ENCODE measurements around the gene CCDC80. TPM values are rescaled to one million over a fixed set of nuclear protein-coding genes. Genes with fewer than 3 reads are reported as not detected.

The CCDC80 gene
- total RNA-seq, 2 experiments from 2014 or later = 0.59 to 0.63 TPM

- intact Hi-C loops (cut with micrococcal nuclease; ENCODE audit: unreplicated experiment) = no loop called here
- no peak overlapping the region for H2AFZ ChIP-seq (ENCODE audit: low read length)
- no peak for TF ChIP-seq EZH2phosphoT487 (IDR thresholded peaks at IDR 0.05; ENCODE audit: borderline replicate concordance, low read depth, low read length)
- TF ChIP-seq, protein P1, sequence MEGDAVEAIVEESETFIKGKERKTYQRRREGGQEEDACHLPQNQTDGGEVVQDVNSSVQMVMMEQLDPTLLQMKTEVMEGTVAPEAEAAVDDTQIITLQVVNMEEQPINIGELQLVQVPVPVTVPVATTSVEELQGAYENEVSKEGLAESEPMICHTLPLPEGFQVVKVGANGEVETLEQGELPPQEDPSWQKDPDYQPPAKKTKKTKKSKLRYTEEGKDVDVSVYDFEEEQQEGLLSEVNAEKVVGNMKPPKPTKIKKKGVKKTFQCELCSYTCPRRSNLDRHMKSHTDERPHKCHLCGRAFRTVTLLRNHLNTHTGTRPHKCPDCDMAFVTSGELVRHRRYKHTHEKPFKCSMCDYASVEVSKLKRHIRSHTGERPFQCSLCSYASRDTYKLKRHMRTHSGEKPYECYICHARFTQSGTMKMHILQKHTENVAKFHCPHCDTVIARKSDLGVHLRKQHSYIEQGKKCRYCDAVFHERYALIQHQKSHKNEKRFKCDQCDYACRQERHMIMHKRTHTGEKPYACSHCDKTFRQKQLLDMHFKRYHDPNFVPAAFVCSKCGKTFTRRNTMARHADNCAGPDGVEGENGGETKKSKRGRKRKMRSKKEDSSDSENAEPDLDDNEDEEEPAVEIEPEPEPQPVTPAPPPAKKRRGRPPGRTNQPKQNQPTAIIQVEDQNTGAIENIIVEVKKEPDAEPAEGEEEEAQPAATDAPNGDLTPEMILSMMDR (conservative IDR thresholded peaks at IDR 0.05; ENCODE audit: low read length) = no peak
Measured at GRCh38 chr3:112647122-112647521, 6.2 kb upstream of the CCDC80 start.

DNA sequence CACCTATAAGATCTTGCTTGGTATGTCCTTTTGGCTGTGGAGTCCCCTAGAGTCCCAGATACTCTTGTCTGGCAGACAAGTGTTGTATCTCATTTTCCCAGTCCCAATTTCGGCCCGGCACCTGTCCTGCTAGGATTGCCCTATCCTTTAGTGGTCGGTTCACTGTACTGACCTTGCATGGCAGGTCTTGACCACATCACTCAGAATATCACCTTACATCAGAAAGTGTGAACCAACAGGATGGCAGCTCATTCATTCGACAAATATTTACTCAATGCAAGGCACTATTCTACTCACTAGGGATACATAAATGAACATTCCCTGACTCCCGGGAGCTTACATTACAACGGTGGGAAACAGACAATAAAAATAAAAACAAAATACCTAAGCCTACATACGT lies 5.7 kb upstream of the CCDC80 start:
- TF ChIP-seq, protein P1 (conservative IDR thresholded peaks at IDR 0.05; ENCODE audit: low read length) = no peak
- TF ChIP-seq EZH2phosphoT487 (IDR thresholded peaks at IDR 0.05; ENCODE audit: borderline replicate concordance, low read depth, low read length) = no peak
- DNase-seq (ENCODE audit: low spot score) = no peak
- Histone ChIP-seq H3K4me1 (ENCODE audit: insufficient read depth, low read length, poor library complexity, severe bottlenecking) (peaks cover 6% of the 10 kb centered on the region), H2AFZ (ENCODE audit: low read length) (no peak overlapping the region), H3K9me3 (ENCODE audit: low read length) (no peaks in the 10 kb centered on the region), H3K4me2 (ENCODE audit: low read length) (no peak overlapping the region), H3K36me3 (ENCODE audit: insufficient read depth, low read length) (no peaks in the 10 kb centered on the region), H4K20me1 (ENCODE audit: insufficient read depth, low read length) (no peaks in the 10 kb centered on the region), H3K9me2 (ENCODE audit: insufficient read depth, low read length) (no peaks in the 10 kb centered on the region; the same call in 1 of the 2 replicates), H3K27ac (ENCODE audit: low read depth, low read length, poor library complexity, severe bottlenecking) (no peak overlapping the region), H3K79me2 (ENCODE audit: insufficient read depth, low read depth, low read length) (no peaks in the 10 kb centered on the region), H3K4me3 (ENCODE audit: low read depth, low read length, poor library complexity, severe bottlenecking) (no peak overlapping the region)
- no TSS peak for BruUV-seq (replicated peaks)
- POLR2A ChIA-PET = interaction anchor here (1.4 kb wide), 1 partner anchor 9 kb away, joined by 3 read pairs; no protein-coding TSS in a partner anchor
- CTCF ChIA-PET (ENCODE audit: unreplicated experiment) = no interaction called here
- intact Hi-C loops (cut with micrococcal nuclease; ENCODE audit: unreplicated experiment) = no loop called here

More at GRCh38 chr3:112647122-112647521, 6.2 kb upstream of the CCDC80 start:
- no peaks in the 10 kb centered on the region for H3K36me3 ChIP-seq (ENCODE audit: insufficient read depth, low read length)
- H3K4me1 ChIP-seq (ENCODE audit: insufficient read depth, low read length, poor library complexity, severe bottlenecking) = peaks cover 6% of the 10 kb centered on the region
- no peak overlapping the region for H3K4me2 ChIP-seq (ENCODE audit: low read length)
- no peaks in the 10 kb centered on the region for H4K20me1 ChIP-seq (ENCODE audit: insufficient read depth, low read length)
- DNase-seq (ENCODE audit: low spot score) = no peak
- no peaks in the 10 kb centered on the region; the same call in 1 of the 2 replicates for H3K9me2 ChIP-seq (ENCODE audit: insufficient read depth, low read length)
- H3K9me3 ChIP-seq (ENCODE audit: low read length) = no peaks in the 10 kb centered on the region
- H3K4me3 ChIP-seq (ENCODE audit: low read depth, low read length, poor library complexity, severe bottlenecking) = no peak overlapping the region
- ChIA-PET POLR2A (interaction anchor here (1.4 kb wide), 1 partner anchor 10 kb away, joined by 3 read pairs; no protein-coding TSS in a partner anchor), CTCF (ENCODE audit: unreplicated experiment) (no interaction called here)
- no peaks in the 10 kb centered on the region for H3K79me2 ChIP-seq (ENCODE audit: insufficient read depth, low read depth, low read length)
- H3K27ac ChIP-seq (ENCODE audit: low read depth, low read length, poor library complexity, severe bottlenecking) = no peak overlapping the region
- no TSS peak for BruUV-seq (replicated peaks)

- no peak overlapping the region for H3K27ac ChIP-seq (ENCODE audit: low read depth, low read length, poor library complexity, severe bottlenecking)
- H3K9me3 ChIP-seq (ENCODE audit: low read length) = no peaks in the 10 kb centered on the region
- CTCF ChIA-PET (ENCODE audit: unreplicated experiment) = interaction anchor here (1.1 kb wide), 1 partner anchor 68 kb away, joined by 3 read pairs; no protein-coding TSS in a partner anchor
- H3K79me2 ChIP-seq (ENCODE audit: insufficient read depth, low read depth, low read length) = no peaks in the 10 kb centered on the region
- no peak for DNase-seq (ENCODE audit: low spot score)
- H3K36me3 ChIP-seq (ENCODE audit: insufficient read depth, low read length) = no peaks in the 10 kb centered on the region
- intact Hi-C loops (cut with micrococcal nuclease; ENCODE audit: unreplicated experiment) = loop anchor here (5.0 kb wide), 1 partner anchor 168 kb away; no protein-coding TSS in a partner anchor
- H2AFZ ChIP-seq (ENCODE audit: low read length) = no peak overlapping the region
- no peaks in the 10 kb centered on the region for H4K20me1 ChIP-seq (ENCODE audit: insufficient read depth, low read length)
- POLR2A ChIA-PET = interaction anchor here (0.8 to 1.6 kb wide), 2 partner anchors 9 to 287 kb away, joined by 3 to 6 read pairs; no protein-coding TSS in a partner anchor
- no peak overlapping the region for H3K4me3 ChIP-seq (ENCODE audit: low read depth, low read length, poor library complexity, severe bottlenecking)
- BruUV-seq (replicated peaks) = no TSS peak
- H3K4me1 ChIP-seq (ENCODE audit: insufficient read depth, low read length, poor library complexity, severe bottlenecking) = peaks cover 6% of the 10 kb centered on the region
- no peak overlapping the region for H3K4me2 ChIP-seq (ENCODE audit: low read length)
- TF ChIP-seq, protein P1 (conservative IDR thresholded peaks at IDR 0.05; ENCODE audit: low read length) = no peak
- no peak for TF ChIP-seq EZH2phosphoT487 (IDR thresholded peaks at IDR 0.05; ENCODE audit: borderline replicate concordance, low read depth, low read length)
- no peaks in the 10 kb centered on the region; the same call in 1 of the 2 replicates for H3K9me2 ChIP-seq (ENCODE audit: insufficient read depth, low read length)
Measured at GRCh38 chr3:112644453-112644852, 3.5 kb upstream of the CCDC80 start.

Measured in OCI-LY7 (cell line).